ENCODE results near the gene GRID1. TPM values are rescaled to one million over a fixed set of nuclear protein-coding genes. Genes with fewer than 3 reads are reported as not detected.

GRID1 gene
- total RNA-seq, 1 experiment from 2014 or later, result 5.6 TPM

- intact Hi-C loops (cut with micrococcal nuclease), result loop anchor here (1.0 to 2.0 kb wide), 3 partner anchors 142 to 591 kb away; no protein-coding TSS in a partner anchor
- Histone ChIP-seq H3K4me2 (ENCODE audit: low read length) (no peak overlapping the region), H3K9me2 (ENCODE audit: insufficient read depth) (no peaks in the 10 kb centered on the region), H3K9me3 (ENCODE audit: control insufficient read depth in 1 of 2, insufficient read depth in 1 of 2, low read depth in 1 of 2, low read length in 2 of 2) (no peaks in the 10 kb centered on the region), H3K27me3 (ENCODE audit: insufficient read depth, low read length) (no peaks in the 10 kb centered on the region), H3K4me1 (ENCODE audit: control insufficient read depth in 1 of 2, insufficient read depth in 2 of 2, low read length in 2 of 2) (no peaks in the 10 kb centered on the region), H3K36me3 (ENCODE audit: control insufficient read depth in 1 of 2, insufficient read depth in 2 of 2, low read length in 2 of 2) (no peaks in the 10 kb centered on the region), H3K79me2 (ENCODE audit: insufficient read depth, low read length) (no peaks in the 10 kb centered on the region), H3K9ac (ENCODE audit: low read length) (no peak overlapping the region), H3K4me3 (replicated peaks in 1 of 2; ENCODE audit: low read depth in 1 of 2, low read length in 2 of 2) (no peak overlapping the region), H2AFZ (ENCODE audit: low read depth, low read length, poor library complexity, severe bottlenecking) (no peak overlapping the region), H3K27ac (ENCODE audit: low read depth, low read length) (no peak overlapping the region), H4K20me1 (ENCODE audit: insufficient read depth) (no peaks in the 10 kb centered on the region)
- TF ChIP-seq, protein P1, sequence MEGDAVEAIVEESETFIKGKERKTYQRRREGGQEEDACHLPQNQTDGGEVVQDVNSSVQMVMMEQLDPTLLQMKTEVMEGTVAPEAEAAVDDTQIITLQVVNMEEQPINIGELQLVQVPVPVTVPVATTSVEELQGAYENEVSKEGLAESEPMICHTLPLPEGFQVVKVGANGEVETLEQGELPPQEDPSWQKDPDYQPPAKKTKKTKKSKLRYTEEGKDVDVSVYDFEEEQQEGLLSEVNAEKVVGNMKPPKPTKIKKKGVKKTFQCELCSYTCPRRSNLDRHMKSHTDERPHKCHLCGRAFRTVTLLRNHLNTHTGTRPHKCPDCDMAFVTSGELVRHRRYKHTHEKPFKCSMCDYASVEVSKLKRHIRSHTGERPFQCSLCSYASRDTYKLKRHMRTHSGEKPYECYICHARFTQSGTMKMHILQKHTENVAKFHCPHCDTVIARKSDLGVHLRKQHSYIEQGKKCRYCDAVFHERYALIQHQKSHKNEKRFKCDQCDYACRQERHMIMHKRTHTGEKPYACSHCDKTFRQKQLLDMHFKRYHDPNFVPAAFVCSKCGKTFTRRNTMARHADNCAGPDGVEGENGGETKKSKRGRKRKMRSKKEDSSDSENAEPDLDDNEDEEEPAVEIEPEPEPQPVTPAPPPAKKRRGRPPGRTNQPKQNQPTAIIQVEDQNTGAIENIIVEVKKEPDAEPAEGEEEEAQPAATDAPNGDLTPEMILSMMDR (IDR thresholded peaks at IDR 0.05 in 2 of 3, conservative IDR thresholded peaks at IDR 0.05 in 1 of 3; ENCODE audit: borderline replicate concordance in 1 of 3, insufficient read depth in 1 of 3, low read depth in 2 of 3, low read length in 2 of 3), result peak; percentile 62 to 92 (median 85)
- TF ChIP-seq RAD21 (IDR thresholded peaks at IDR 0.05; ENCODE audit: low read depth), result peak; percentile 84
- no peak for TF ChIP-seq SIN3A (IDR thresholded peaks at IDR 0.05; ENCODE audit: low read depth)
- TF ChIP-seq POLR2A (IDR thresholded peaks at IDR 0.05; ENCODE audit: borderline replicate concordance, extremely low read depth, insufficient read depth, insufficient read length), result no peak
- no peak for TF ChIP-seq ZBTB33 (IDR thresholded peaks at IDR 0.05; ENCODE audit: extremely low read depth, insufficient replicate concordance, low read length)
- CTCF ChIA-PET, result interaction anchor here (0.6 to 1.1 kb wide), 6 partner anchors 39 to 583 kb away, joined by 3 to 8 read pairs (median 3); no protein-coding TSS in a partner anchor
- POLR2A ChIA-PET, result no interaction called here
- peak; percentile 23 for DNase-seq (ENCODE audit: low read depth, low spot score)
- BruUV-seq (replicated peaks), result no TSS peak
- RAD21 ChIA-PET (ENCODE audit: low non-redundant PET in 1 of 2, low total read pairs in 2 of 2, uncharacterized antibody in 2 of 2, unreplicated experiment in 2 of 2), result interaction anchor here in 1 of 2 experiments (0.9 kb wide), 1 partner anchor 143 kb away, joined by 3 read pairs; no protein-coding TSS in a partner anchor
- ATAC-seq, result peak; percentile 92
Measured at GRCh38 chr10:86139066-86139657, 227.4 kb downstream of the GRID1 start.

All from HCT116 (cell line).